SK-N-SH (cell line): ENCODE data around the gene BMP4. TPM values are rescaled to one million over a fixed set of nuclear protein-coding genes. Genes with fewer than 3 reads are reported as not detected.

Source experiments
- CTCF ChIA-PET: fragments of 300-600, 350-600 bp; formaldehyde crosslinking; extraction: SDS; loops from one replicate; lab custom pipeline; 2021; lab: Yijun Ruan, JAX
- POLR2A ChIA-PET: fragments of 350-600 bp; sonication (Branson Sonifier 250); formaldehyde crosslinking; extraction: SDS; loops from one replicate; lab custom pipeline; 2020; ENCODE audit warnings: antibody characterized with exemption, inconsistent platforms; lab: Yijun Ruan, JAX
- DNase-seq: peaks from one replicate; pipeline ENCODE4 v3.0.0; 2012
- H2AFZ ChIP-seq: fragments of 200-600 bp; sonication (generic); 2 replicates; pipeline ENCODE4 v1.8.1; 2016; ENCODE audit warnings: antibody characterized with exemption, mild to moderate bottlenecking, low read depth
- H3F3A ChIP-seq: fragments of 200-600 bp; sonication (generic); replicated peaks from 2 replicates; pipeline ENCODE3; 2016; ENCODE audit warnings: antibody characterized with exemption, mild to moderate bottlenecking; ENCODE audit not compliant: insufficient read depth
- H3K27ac ChIP-seq, 2 experiments: fragments of 200-500 bp in 1 of 2; fragments of 200-600 bp in 1 of 2; sonication (Bioruptor generic) in 1 of 2; sonication (generic), shearing (Covaris generic) in 1 of 2; 2 replicates each; pipeline versions ENCODE4 v1.5.1 to v1.6.1; 2014 to 2016; ENCODE audit warnings: low read depth in 2 of 2, inconsistent platforms in 1 of 2, low read length in 1 of 2, mild to moderate bottlenecking in 1 of 2, mixed read lengths in 1 of 2
- H3K27me3 ChIP-seq: fragments of 200-600 bp; sonication (generic), shearing (Covaris generic); 2 replicates; pipeline ENCODE4 v1.6.1; 2016; ENCODE audit warnings: mixed run types; ENCODE audit not compliant: insufficient read depth
- H3K36me3 ChIP-seq, 2 experiments: fragments of 200-500 bp in 1 of 2; fragments of 200-600 bp in 1 of 2; sonication (Bioruptor generic) in 1 of 2; sonication (generic) in 1 of 2; replicated peaks in 1 of 2; 2 replicates each; pipeline versions ENCODE3 to v1.5.1; 2014 to 2016; ENCODE audit warnings: low read length in 1 of 2, mild to moderate bottlenecking in 1 of 2; ENCODE audit not compliant: insufficient read depth in 2 of 2, control insufficient read depth in 1 of 2
- H3K4me1 ChIP-seq, 2 experiments: fragments of 200-500 bp in 1 of 2; fragments of 200-600 bp in 1 of 2; sonication (Bioruptor generic) in 1 of 2; sonication (generic), shearing (Covaris generic) in 1 of 2; 2 replicates each; pipeline versions ENCODE4 v1.5.1 to v1.6.1; 2014 to 2016; ENCODE audit warnings: low read depth in 1 of 2, low read length in 1 of 2, mixed run types in 1 of 2; ENCODE audit not compliant: insufficient read depth in 2 of 2, control insufficient read depth in 1 of 2
- H3K4me2 ChIP-seq: fragments of 200-600 bp; sonication (generic), shearing (Covaris generic); 2 replicates; pipeline ENCODE4 v1.6.1; 2017; ENCODE audit warnings: mixed run types
- H3K4me3 ChIP-seq, 2 experiments: fragments of 200-500 bp in 1 of 2; fragments of 200-600 bp in 1 of 2; sonication (Bioruptor generic) in 1 of 2; sonication (generic), shearing (Covaris generic) in 1 of 2; 2 replicates each; pipeline versions ENCODE4 v1.5.1 to v1.8.1; 2014 to 2016; ENCODE audit warnings: low read depth in 2 of 2, inconsistent platforms in 1 of 2, low read length in 1 of 2, mild to moderate bottlenecking in 1 of 2, mixed read lengths in 1 of 2, moderate library complexity in 1 of 2
- H3K79me2 ChIP-seq: fragments of 200-600 bp; sonication (generic); 2 replicates; pipeline ENCODE4 v1.8.1; 2017; ENCODE audit warnings: mild to moderate bottlenecking; ENCODE audit not compliant: insufficient read depth
- H3K9ac ChIP-seq: fragments of 200-600 bp; sonication (generic); 2 replicates; pipeline ENCODE4 v1.6.1; 2017; ENCODE audit warnings: mixed run types
- H3K9me2 ChIP-seq: fragments of 200-600 bp; sonication (generic); 2 replicates; pipeline ENCODE4 v1.6.1; 2017; ENCODE audit warnings: mixed run types
- H3K9me3 ChIP-seq: fragments of 200-600 bp; sonication (generic); 2 replicates; pipeline ENCODE4 v1.6.1; 2017; ENCODE audit warnings: mixed run types, mild to moderate bottlenecking, moderate library complexity
- H4K20me1 ChIP-seq: fragments of 200-600 bp; sonication (generic); 2 replicates; pipeline ENCODE4 v1.6.1; 2017; ENCODE audit warnings: mild to moderate bottlenecking, mixed run types; ENCODE audit not compliant: insufficient read depth
- ELF1 ChIP-seq: IDR thresholded peaks from 2 replicates; pipeline ENCODE4 v1.4.0; 2012
- EP300 ChIP-seq, 2 experiments: IDR thresholded peaks; 2 replicates each; pipeline versions ENCODE4 v1.4.0 to v1.6.1; 2012; ENCODE audit warnings: borderline replicate concordance in 1 of 2, low read depth in 1 of 2, low read length in 1 of 2
- EZH2phosphoT487 ChIP-seq: fragments of 200-600 bp; sonication (generic); IDR thresholded peaks from 2 replicates; pipeline ENCODE4 v1.6.1; 2017; ENCODE audit warnings: low read depth, mixed run types, mild to moderate bottlenecking, antibody characterized with exemption, moderate library complexity, borderline replicate concordance
- FOXJ3 ChIP-seq: sonication (generic); formaldehyde crosslinking; IDR thresholded peaks from 2 replicates; pipeline ENCODE4 v1.5.1; 2020; ENCODE audit warnings: mild to moderate bottlenecking, missing genetic modification reagents
- GABPA ChIP-seq: IDR thresholded peaks from 2 replicates; pipeline ENCODE4 v1.4.0; 2012; ENCODE audit warnings: low read depth, mild to moderate bottlenecking
- GATA2 ChIP-seq: sonication (generic); formaldehyde crosslinking; IDR thresholded peaks from 2 replicates; pipeline ENCODE4 v1.5.0; 2020; ENCODE audit warnings: mild to moderate bottlenecking, missing genetic modification reagents
- JUND ChIP-seq: IDR thresholded peaks from 2 replicates; pipeline ENCODE4 v1.4.0; 2012
- MXI1 ChIP-seq: IDR thresholded peaks from 2 replicates; pipeline ENCODE4 v1.6.1; 2012; ENCODE audit warnings: mild to moderate bottlenecking, low read depth, low read length, improper control_type of control experiment
- RXRA ChIP-seq: IDR thresholded peaks from 2 replicates; pipeline ENCODE4 v1.4.0; 2012; ENCODE audit warnings: low read depth, mild to moderate bottlenecking, borderline replicate concordance
- SIN3A ChIP-seq: IDR thresholded peaks from 2 replicates; pipeline ENCODE4 v1.6.1; 2012; ENCODE audit warnings: low read depth, mild to moderate bottlenecking, low read length, moderate library complexity, borderline replicate concordance
- TCF12 ChIP-seq: IDR thresholded peaks from 2 replicates; pipeline ENCODE4 v1.4.0; 2012
- TEAD4 ChIP-seq: IDR thresholded peaks from 2 replicates; pipeline ENCODE4 v1.4.0; 2012; ENCODE audit warnings: mild to moderate bottlenecking, borderline replicate concordance; ENCODE audit not compliant: insufficient read depth
- YY1 ChIP-seq: IDR thresholded peaks from 2 replicates; pipeline ENCODE4 v1.4.0; 2012; ENCODE audit warnings: low read depth, mild to moderate bottlenecking
- WGBS: methylation state at CpG from one replicate; pipeline ENCODE4 v1.1.6; 2017; ENCODE audit warnings: low lambda C conversion rate; 5-methylcytosine and 5-hydroxymethylcytosine counted together
- polyA plus RNA-seq, 3 experiments: library from polyadenylated mRNA; depleted of rRNA; stranded (reverse); fragments of >200 nt; gene quantifications; 2 replicates each; pipeline ENCODE4 v1.2.3, GENCODE V29; 2012
- TF ChIP-seq, protein P1 (sequence below): IDR thresholded peaks from 2 replicates; pipeline ENCODE4 v1.4.0; 2012; ENCODE audit warnings: low read depth
- TF ChIP-seq, protein P2 (sequence below): fragments of 200-600 bp; sonication (generic); IDR thresholded peaks from 2 replicates; pipeline ENCODE4 v1.6.1; 2017; ENCODE audit warnings: antibody characterized with exemption, mild to moderate bottlenecking, moderate library complexity
- TF ChIP-seq, protein P3 (sequence below): fragments of 150-350 bp; IDR thresholded peaks from 2 replicates; pipeline ENCODE4 v1.6.1; 2017; ENCODE audit warnings: antibody characterized with exemption, low read length, low read depth, borderline replicate concordance
- TF ChIP-seq, protein P4 (sequence below): IDR thresholded peaks from 2 replicates; pipeline ENCODE4 v1.6.1; 2012; ENCODE audit warnings: mild to moderate bottlenecking, low read depth, low read length, moderate library complexity

The BMP4 gene
- polyA plus RNA-seq, 1 of the 3 experiments (the other 2 are of a cell fraction), result not detected

DNA sequence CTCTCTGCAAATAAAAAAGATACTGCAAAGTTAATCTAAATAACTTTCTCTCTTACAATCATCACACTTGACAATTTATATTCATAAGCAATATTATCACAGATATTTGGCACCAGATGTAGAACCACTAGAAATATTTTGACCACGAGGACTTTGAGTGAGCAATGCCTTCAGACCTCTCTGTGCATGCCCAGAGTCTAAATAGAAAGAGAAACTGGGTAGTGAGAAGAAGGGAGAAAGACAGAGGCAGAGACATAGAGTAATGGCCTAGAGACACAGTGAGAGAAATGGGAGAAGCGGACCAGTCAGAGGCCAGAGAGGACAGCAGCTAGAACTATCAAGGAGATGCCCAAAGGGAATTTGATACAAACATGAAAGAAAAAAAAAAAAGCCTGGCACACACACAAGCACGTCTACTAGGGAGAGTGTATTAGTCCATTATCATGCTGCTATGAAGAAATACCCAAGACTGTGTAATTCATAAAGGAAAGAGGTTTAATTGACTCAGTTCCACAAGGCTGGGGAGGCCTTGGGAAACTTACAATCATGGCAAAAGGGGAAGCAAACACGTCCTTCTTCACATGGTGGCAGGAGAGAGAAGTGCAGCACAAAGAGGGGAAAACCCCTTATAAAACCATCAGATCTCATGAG, 41.1 kb downstream of the BMP4 start:
- ChIA-PET CTCF (no interaction called here), POLR2A (no interaction called here)
- WGBS, result 12% methylated on average over 4 of the region's 4 CpGs
- no peak overlapping the region for H3K9ac ChIP-seq
- H3K4me2 ChIP-seq, result no peak overlapping the region
- no peaks in the 10 kb centered on the region for H3K4me1 ChIP-seq
- peaks cover 6% of the 10 kb centered on the region; the same call in 1 of the 2 replicates for H3K27me3 ChIP-seq
- H3F3A ChIP-seq, result no peaks in the 10 kb centered on the region
- H2AFZ ChIP-seq, result no peak overlapping the region
- H3K4me3 ChIP-seq, result no peak overlapping the region
- DNase-seq, result no peak
- no peaks in the 10 kb centered on the region for H3K36me3 ChIP-seq
- no peaks in the 10 kb centered on the region for H3K9me2 ChIP-seq
- no peak overlapping the region for H3K27ac ChIP-seq
- H4K20me1 ChIP-seq, result no peaks in the 10 kb centered on the region
- no peak for TF ChIP-seq TEAD4
- TF ChIP-seq, protein P1, sequence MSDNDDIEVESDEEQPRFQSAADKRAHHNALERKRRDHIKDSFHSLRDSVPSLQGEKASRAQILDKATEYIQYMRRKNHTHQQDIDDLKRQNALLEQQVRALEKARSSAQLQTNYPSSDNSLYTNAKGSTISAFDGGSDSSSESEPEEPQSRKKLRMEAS, result no peak
- no peaks in the 10 kb centered on the region for H3K9me3 ChIP-seq
- no peaks in the 10 kb centered on the region for H3K79me2 ChIP-seq

DNA sequence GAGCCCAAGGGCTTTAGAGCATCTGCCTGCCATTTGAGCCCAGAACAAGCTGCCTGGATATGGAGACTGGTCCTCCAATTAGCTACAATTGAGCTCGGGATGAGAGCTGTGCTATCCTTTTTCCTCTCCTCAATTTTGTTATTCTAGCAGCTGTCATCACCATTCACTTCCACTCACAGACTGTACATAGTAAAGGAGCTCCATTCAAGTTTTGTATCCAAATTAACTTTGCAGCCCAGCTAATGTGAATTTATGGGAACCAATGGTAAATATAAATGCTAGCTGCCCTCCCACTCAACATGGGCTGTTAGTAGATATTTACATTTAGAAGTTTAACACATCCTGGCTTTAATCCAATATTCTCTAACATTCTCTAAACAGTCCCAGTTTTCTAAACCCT, 44.6 kb downstream of the BMP4 start:
- Histone ChIP-seq H3K9me3 (no peaks in the 10 kb centered on the region), H3K27ac (no peak overlapping the region), H3K4me1 (no peaks in the 10 kb centered on the region), H3K27me3 (no peaks in the 10 kb centered on the region), H3K9ac (no peak overlapping the region), H4K20me1 (no peaks in the 10 kb centered on the region), H3K36me3 (no peaks in the 10 kb centered on the region), H3F3A (no peaks in the 10 kb centered on the region), H3K4me2 (no peak overlapping the region), H3K4me3 (no peak overlapping the region), H3K9me2 (no peaks in the 10 kb centered on the region), H3K79me2 (no peaks in the 10 kb centered on the region), H2AFZ (no peak overlapping the region)
- ChIA-PET POLR2A (no interaction called here), CTCF (interaction anchor here (0.7 to 1.3 kb wide), 2 partner anchors 12 to 26 kb away, joined by 3 read pairs; no protein-coding TSS in a partner anchor)
- no peak for DNase-seq
- TF ChIP-seq, protein P2, sequence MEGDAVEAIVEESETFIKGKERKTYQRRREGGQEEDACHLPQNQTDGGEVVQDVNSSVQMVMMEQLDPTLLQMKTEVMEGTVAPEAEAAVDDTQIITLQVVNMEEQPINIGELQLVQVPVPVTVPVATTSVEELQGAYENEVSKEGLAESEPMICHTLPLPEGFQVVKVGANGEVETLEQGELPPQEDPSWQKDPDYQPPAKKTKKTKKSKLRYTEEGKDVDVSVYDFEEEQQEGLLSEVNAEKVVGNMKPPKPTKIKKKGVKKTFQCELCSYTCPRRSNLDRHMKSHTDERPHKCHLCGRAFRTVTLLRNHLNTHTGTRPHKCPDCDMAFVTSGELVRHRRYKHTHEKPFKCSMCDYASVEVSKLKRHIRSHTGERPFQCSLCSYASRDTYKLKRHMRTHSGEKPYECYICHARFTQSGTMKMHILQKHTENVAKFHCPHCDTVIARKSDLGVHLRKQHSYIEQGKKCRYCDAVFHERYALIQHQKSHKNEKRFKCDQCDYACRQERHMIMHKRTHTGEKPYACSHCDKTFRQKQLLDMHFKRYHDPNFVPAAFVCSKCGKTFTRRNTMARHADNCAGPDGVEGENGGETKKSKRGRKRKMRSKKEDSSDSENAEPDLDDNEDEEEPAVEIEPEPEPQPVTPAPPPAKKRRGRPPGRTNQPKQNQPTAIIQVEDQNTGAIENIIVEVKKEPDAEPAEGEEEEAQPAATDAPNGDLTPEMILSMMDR, result no peak
- TF ChIP-seq, protein P3, sequence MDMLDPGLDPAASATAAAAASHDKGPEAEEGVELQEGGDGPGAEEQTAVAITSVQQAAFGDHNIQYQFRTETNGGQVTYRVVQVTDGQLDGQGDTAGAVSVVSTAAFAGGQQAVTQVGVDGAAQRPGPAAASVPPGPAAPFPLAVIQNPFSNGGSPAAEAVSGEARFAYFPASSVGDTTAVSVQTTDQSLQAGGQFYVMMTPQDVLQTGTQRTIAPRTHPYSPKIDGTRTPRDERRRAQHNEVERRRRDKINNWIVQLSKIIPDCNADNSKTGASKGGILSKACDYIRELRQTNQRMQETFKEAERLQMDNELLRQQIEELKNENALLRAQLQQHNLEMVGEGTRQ, result no peak
- TF ChIP-seq GABPA, result no peak
- TF ChIP-seq, protein P1, result no peak
- TF ChIP-seq MXI1, result no peak
- no peak for TF ChIP-seq FOXJ3
- TF ChIP-seq, protein P4, sequence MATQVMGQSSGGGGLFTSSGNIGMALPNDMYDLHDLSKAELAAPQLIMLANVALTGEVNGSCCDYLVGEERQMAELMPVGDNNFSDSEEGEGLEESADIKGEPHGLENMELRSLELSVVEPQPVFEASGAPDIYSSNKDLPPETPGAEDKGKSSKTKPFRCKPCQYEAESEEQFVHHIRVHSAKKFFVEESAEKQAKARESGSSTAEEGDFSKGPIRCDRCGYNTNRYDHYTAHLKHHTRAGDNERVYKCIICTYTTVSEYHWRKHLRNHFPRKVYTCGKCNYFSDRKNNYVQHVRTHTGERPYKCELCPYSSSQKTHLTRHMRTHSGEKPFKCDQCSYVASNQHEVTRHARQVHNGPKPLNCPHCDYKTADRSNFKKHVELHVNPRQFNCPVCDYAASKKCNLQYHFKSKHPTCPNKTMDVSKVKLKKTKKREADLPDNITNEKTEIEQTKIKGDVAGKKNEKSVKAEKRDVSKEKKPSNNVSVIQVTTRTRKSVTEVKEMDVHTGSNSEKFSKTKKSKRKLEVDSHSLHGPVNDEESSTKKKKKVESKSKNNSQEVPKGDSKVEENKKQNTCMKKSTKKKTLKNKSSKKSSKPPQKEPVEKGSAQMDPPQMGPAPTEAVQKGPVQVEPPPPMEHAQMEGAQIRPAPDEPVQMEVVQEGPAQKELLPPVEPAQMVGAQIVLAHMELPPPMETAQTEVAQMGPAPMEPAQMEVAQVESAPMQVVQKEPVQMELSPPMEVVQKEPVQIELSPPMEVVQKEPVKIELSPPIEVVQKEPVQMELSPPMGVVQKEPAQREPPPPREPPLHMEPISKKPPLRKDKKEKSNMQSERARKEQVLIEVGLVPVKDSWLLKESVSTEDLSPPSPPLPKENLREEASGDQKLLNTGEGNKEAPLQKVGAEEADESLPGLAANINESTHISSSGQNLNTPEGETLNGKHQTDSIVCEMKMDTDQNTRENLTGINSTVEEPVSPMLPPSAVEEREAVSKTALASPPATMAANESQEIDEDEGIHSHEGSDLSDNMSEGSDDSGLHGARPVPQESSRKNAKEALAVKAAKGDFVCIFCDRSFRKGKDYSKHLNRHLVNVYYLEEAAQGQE, result no peak
- TF ChIP-seq YY1, result no peak
- TF ChIP-seq ELF1, result no peak
- no peak for TF ChIP-seq EP300 (IDR thresholded peaks at IDR 0.05; ENCODE audit: borderline replicate concordance in 1 of 2, low read depth in 1 of 2, low read length in 1 of 2)
- no peak for TF ChIP-seq EZH2phosphoT487
- no peak for TF ChIP-seq TCF12
- no peak for TF ChIP-seq SIN3A
- TF ChIP-seq RXRA, result no peak
- no peak for TF ChIP-seq JUND
- no peak for TF ChIP-seq TEAD4
- TF ChIP-seq GATA2 (CRISPR knock-in tag), result no peak
- WGBS, result 5% methylated on average over 1 of the region's 1 CpG
